K562 (cell line): ENCODE results near the gene SKAP1. TPM values are rescaled to one million over a fixed set of nuclear protein-coding genes. Genes with fewer than 3 reads are reported as not detected.

Experiments used
- ATAC-seq: fragments of 200-7000 bp; cut with Tn5 transposase; 3 replicates; pipeline ENCODE4 v1.9.1; 2020; ENCODE audit warnings: moderate library complexity
- BruUV-seq: library from RNA; stranded (reverse); fragments of 400-500 nt; replicated peaks from 2 replicates; lab custom pipeline; 2021; lab: Mats Ljungman, UMichigan
- CTCF ChIA-PET: fragments of 300-600 bp; formaldehyde crosslinking; extraction: SDS; loops from one replicate; lab custom pipeline; 2021; ENCODE audit warnings: low intra/inter-chr PET ratio; lab: Yijun Ruan, JAX
- POLR2A ChIA-PET: fragments of 300-600, 350-650 bp; sonication (Branson Sonifier 250); formaldehyde crosslinking; extraction: SDS; loops from one replicate; lab custom pipeline; 2021; ENCODE audit warnings: antibody characterized with exemption, inconsistent platforms; lab: Yijun Ruan, JAX
- DNase-seq, 4 experiments: peaks; one replicate each; pipeline versions ENCODE4 v3.0.0 to v3.0.0-alpha.2; 2011 to 2018; ENCODE audit warnings: low spot score in 3 of 4, mixed read lengths in 3 of 4; ENCODE audit errors: extremely low read depth in 1 of 4
- FAIRE-seq: peaks from 2 replicates; lab custom pipeline; 2011; peaks lifted over from hg19 to GRCh38; lab: Jason Lieb, UNC
- H2AFZ ChIP-seq: 2 replicates; pipeline ENCODE4 v1.6.0; 2011; ENCODE audit warnings: low read depth, low read length, control low read depth, inconsistent platforms
- H3K27ac ChIP-seq: fragments of 200-600 bp; 3 replicates; pipeline ENCODE4 v1.8.0; 2011; ENCODE audit warnings: low read depth, mild to moderate bottlenecking, control low read depth, inconsistent platforms, low read length, moderate library complexity, mixed read lengths; ENCODE audit errors: extremely low read depth
- H3K27me3 ChIP-seq, 2 experiments: fragments of 300-600 bp in 1 of 2; 2 replicates in 1 of 2; 3 replicates in 1 of 2; pipeline versions ENCODE4 v1.6.0 to v1.8.0; 2011; ENCODE audit warnings: inconsistent platforms in 2 of 2, low read length in 2 of 2, mild to moderate bottlenecking in 1 of 2, mixed read lengths in 1 of 2, moderate library complexity in 1 of 2; ENCODE audit not compliant: control insufficient read depth in 2 of 2, insufficient read depth in 2 of 2
- H3K36me3 ChIP-seq: fragments of 300-600 bp; 3 replicates; pipeline ENCODE4 v1.8.0; 2011; ENCODE audit warnings: mild to moderate bottlenecking, low read length, inconsistent platforms; ENCODE audit not compliant: control insufficient read depth, insufficient read depth
- H3K4me1 ChIP-seq, 2 experiments: fragments of 200-600 bp in 1 of 2; replicated peaks in 1 of 2; 2 replicates in 1 of 2; 3 replicates in 1 of 2; pipeline versions ENCODE4 v1.5.1 to v1.8.0; 2011; ENCODE audit warnings: inconsistent platforms in 2 of 2, low read length in 2 of 2, mild to moderate bottlenecking in 1 of 2, mixed read lengths in 1 of 2, moderate library complexity in 1 of 2; ENCODE audit not compliant: control insufficient read depth in 2 of 2, insufficient read depth in 2 of 2
- H3K4me2 ChIP-seq: 2 replicates; pipeline ENCODE4 v1.6.1; 2011; ENCODE audit warnings: low read length, control low read depth, inconsistent platforms, mixed read lengths; ENCODE audit not compliant: insufficient read depth
- H3K4me3 ChIP-seq: fragments of 200-600 bp; sonication (generic), shearing (Covaris generic); 2 replicates; pipeline ENCODE4 v1.5.1; 2016; ENCODE audit warnings: control low read depth, inconsistent platforms
- H3K79me2 ChIP-seq: fragments of 200-600 bp; 3 replicates; pipeline ENCODE4 v1.8.0; 2011; ENCODE audit warnings: low read length, inconsistent platforms; ENCODE audit not compliant: control insufficient read depth, insufficient read depth
- H3K9ac ChIP-seq, 2 experiments: 2 replicates each; pipeline versions ENCODE4 v1.6.0 to v1.6.1; 2011; ENCODE audit warnings: low read depth in 2 of 2, low read length in 2 of 2, control low read depth in 1 of 2, inconsistent platforms in 1 of 2, mild to moderate bottlenecking in 1 of 2, mixed read lengths in 1 of 2; ENCODE audit not compliant: insufficient read depth in 1 of 2
- H3K9me1 ChIP-seq: one replicate; pipeline ENCODE4 v1.6.0; 2011; ENCODE audit warnings: inconsistent platforms, mild to moderate bottlenecking, low read length, moderate library complexity; ENCODE audit not compliant: control insufficient read depth, insufficient read depth
- H3K9me3 ChIP-seq: replicated peaks from 2 replicates; pipeline ENCODE4 v1.5.1; 2011; ENCODE audit warnings: low read depth, low read length, inconsistent platforms; ENCODE audit not compliant: control insufficient read depth, insufficient read depth
- H4K20me1 ChIP-seq: replicated peaks from 2 replicates; pipeline ENCODE4 v1.6.1; 2011; ENCODE audit warnings: low read length, inconsistent platforms, mixed read lengths; ENCODE audit not compliant: control insufficient read depth, insufficient read depth
- MEF2D ChIP-seq: conservative IDR thresholded peaks from 2 replicates; pipeline ENCODE4 v1.6.1; 2016; ENCODE audit warnings: low read depth, missing genetic modification characterization, missing compliant biosample characterization
- MEIS2 ChIP-seq: fragments of 450-650 bp; IDR thresholded peaks from 2 replicates; pipeline ENCODE4 v1.6.1; 2014; ENCODE audit warnings: mild to moderate bottlenecking; ENCODE audit not compliant: partially characterized antibody
- ZNF77 ChIP-seq: fragments of 250-450 bp; sonication (Bioruptor Pico); IDR thresholded peaks from 2 replicates; pipeline ENCODE4 v1.5.0; 2020
- WGBS: fragments of 100-300 bp; shearing (Covaris generic); methylation state at CpG from one replicate; pipeline ENCODE4 v1.1.6; 2016; ENCODE audit warnings: low coverage, mixed read lengths; ENCODE audit not compliant: insufficient coverage; ENCODE audit errors: missing lambda C conversion rate; 5-methylcytosine and 5-hydroxymethylcytosine counted together
- in situ Hi-C: fragments of 300-500 bp; cut with MboI; formaldehyde crosslinking; loops from 4 replicates; pipeline ENCODE4 v1.15.0; 2018; ENCODE audit warnings: inconsistent platforms, mixed read lengths
- intact Hi-C: fragments of 100-400 bp; cut with micrococcal nuclease; formaldehyde crosslinking; loops from 2 replicates; pipeline ENCODE4 v1.14.2; 2022
- polyA plus RNA-seq, 8 experiments: library from polyadenylated mRNA; depleted of rRNA in 4 of 8; stranded (reverse) in 5 of 8; unstranded in 3 of 8; fragments of >200 nt; fragmentation: Nextera tagmentation in 2 of 8; fragmentation: Illumina TruSeq in 1 of 8; extraction: Ambion mirVana in 2 of 8; extraction: Trizol in 1 of 8; gene quantifications; 2 replicates each; pipeline versions ENCODE4 v1.2.1 to v1.2.3, GENCODE V29; 2011 to 2014; ENCODE audit warnings: inconsistent platforms in 1 of 8, missing spikeins in 1 of 8
- total RNA-seq, 7 experiments: library from RNA; depleted of rRNA in 6 of 7; stranded (reverse); fragments of >200 nt in 6 of 7; fragmentation: Illumina TruSeq in 2 of 7; extraction: Trizol in 2 of 7; gene quantifications; 2 replicates each; pipeline versions ENCODE4 v1.2.1 to v1.2.3, GENCODE V29; 2011 to 2021; ENCODE audit warnings: low replicate concordance in 1 of 7
- TF ChIP-seq, protein P1 (sequence below): fragments of 450-650 bp; IDR thresholded peaks from 2 replicates; pipeline ENCODE4 v1.6.1; 2016
- TF ChIP-seq, protein P2 (sequence below), 2 experiments: IDR thresholded peaks in 1 of 2; conservative IDR thresholded peaks in 1 of 2; 2 replicates each; pipeline ENCODE4 v1.6.1; 2016; ENCODE audit warnings: low read depth in 2 of 2, mild to moderate bottlenecking in 1 of 2, missing compliant biosample characterization in 1 of 2, missing genetic modification characterization in 1 of 2, moderate library complexity in 1 of 2

SKAP1 gene
- total and polyA plus RNA-seq, 9 of the 15 experiments (the other 6 are each of a cell fraction or from before 2014, with no cell fraction given): 0.06 to 0.80 (median 0.10) TPM; not detected in 4

GRCh38 chr17:48225725-48226567 lies 204.1 kb downstream of the SKAP1 start:
- H4K20me1 ChIP-seq: no peaks in the 10 kb centered on the region
- no peak overlapping the region for H2AFZ ChIP-seq
- in situ Hi-C loops: no loop called here
- H3K36me3 ChIP-seq: no peaks in the 10 kb centered on the region
- BruUV-seq: no TSS peak
- H3K4me2 ChIP-seq: no peak overlapping the region
- H3K9me3 ChIP-seq: no peaks in the 10 kb centered on the region
- 47% methylated on average over 6 of the region's 6 CpGs for WGBS
- ChIA-PET CTCF (no interaction called here), POLR2A (interaction anchor here (0.7 to 1.8 kb wide), 7 partner anchors 10 to 393 kb away, joined by 3 to 7 read pairs (median 4); no protein-coding TSS in a partner anchor)
- DNase-seq: no peak
- no peak for FAIRE-seq
- intact Hi-C loops: no loop called here
- ATAC-seq: no peak
- peaks cover 0 to 11% of the 10 kb centered on the region in 2 experiments; a peak in 2 of 5 replicates for H3K4me1 ChIP-seq
- H3K27ac ChIP-seq: no peak overlapping the region
- no peaks in the 10 kb centered on the region for H3K79me2 ChIP-seq
- H3K9me1 ChIP-seq: no peaks in the 10 kb centered on the region
- H3K27me3 ChIP-seq: no peaks in the 10 kb centered on the region
- no peak overlapping the region for H3K4me3 ChIP-seq
- TF ChIP-seq ZNF77 (CRISPR knock-in tag) (no peak), MEF2D (no peak), MEIS2 (peak; percentile 80)
- TF ChIP-seq, protein P1, sequence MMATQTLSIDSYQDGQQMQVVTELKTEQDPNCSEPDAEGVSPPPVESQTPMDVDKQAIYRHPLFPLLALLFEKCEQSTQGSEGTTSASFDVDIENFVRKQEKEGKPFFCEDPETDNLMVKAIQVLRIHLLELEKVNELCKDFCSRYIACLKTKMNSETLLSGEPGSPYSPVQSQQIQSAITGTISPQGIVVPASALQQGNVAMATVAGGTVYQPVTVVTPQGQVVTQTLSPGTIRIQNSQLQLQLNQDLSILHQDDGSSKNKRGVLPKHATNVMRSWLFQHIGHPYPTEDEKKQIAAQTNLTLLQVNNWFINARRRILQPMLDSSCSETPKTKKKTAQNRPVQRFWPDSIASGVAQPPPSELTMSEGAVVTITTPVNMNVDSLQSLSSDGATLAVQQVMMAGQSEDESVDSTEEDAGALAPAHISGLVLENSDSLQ: peak; percentile 81
- TF ChIP-seq, protein P2, sequence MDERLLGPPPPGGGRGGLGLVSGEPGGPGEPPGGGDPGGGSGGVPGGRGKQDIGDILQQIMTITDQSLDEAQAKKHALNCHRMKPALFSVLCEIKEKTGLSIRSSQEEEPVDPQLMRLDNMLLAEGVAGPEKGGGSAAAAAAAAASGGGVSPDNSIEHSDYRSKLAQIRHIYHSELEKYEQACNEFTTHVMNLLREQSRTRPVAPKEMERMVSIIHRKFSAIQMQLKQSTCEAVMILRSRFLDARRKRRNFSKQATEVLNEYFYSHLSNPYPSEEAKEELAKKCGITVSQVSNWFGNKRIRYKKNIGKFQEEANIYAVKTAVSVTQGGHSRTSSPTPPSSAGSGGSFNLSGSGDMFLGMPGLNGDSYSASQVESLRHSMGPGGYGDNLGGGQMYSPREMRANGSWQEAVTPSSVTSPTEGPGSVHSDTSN (CRISPR knock-in tag; IDR thresholded peaks at IDR 0.05; ENCODE audit: low read depth): no peak
- TF ChIP-seq, protein P2 (tag; conservative IDR thresholded peaks at IDR 0.05; ENCODE audit: low read depth): peak; percentile 56; the same call in 1 of the 2 replicates
- no peak overlapping the region for H3K9ac ChIP-seq
